HG03521 (cell line): ENCODE data around the gene GUCY1A2.
"Not testable (repeated sequence)": the region's sequence is repeated elsewhere in the genome, so short reads cannot be mapped to it uniquely, and the experiment has no call there.

ENCODE experiments used
- ATAC-seq: cut with Tn5 transposase; IDR thresholded peaks from one replicate; pipeline ENCODE4 v1.9.1; 2021; ENCODE audit warnings: mild to moderate bottlenecking, moderate library complexity; ENCODE audit not compliant: unreplicated experiment

Gene GUCY1A2

GRCh38 chr11:106852779-106853178 is 165.5 kb downstream of the GUCY1A2 start:
- no peak for ATAC-seq

DNA sequence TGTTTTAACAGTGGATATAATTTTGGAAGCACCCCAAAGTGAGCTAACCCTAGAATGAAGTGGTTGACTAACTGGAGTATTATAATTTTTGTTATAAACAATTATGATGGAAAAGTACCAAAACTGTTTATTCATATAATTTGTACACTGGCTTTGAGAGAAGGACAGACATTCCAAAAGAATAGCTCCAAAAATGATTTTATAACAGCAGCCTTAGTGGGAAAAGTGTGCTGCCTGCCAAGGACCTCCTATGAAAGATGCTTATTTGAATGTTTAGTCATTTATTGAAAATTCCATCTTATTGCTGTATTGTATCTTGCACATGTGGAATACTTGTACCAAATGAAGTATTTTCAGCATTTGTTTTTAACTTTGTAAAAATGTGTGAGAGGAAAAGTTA is 169.8 kb downstream of the GUCY1A2 start:
- no peak for ATAC-seq

DNA sequence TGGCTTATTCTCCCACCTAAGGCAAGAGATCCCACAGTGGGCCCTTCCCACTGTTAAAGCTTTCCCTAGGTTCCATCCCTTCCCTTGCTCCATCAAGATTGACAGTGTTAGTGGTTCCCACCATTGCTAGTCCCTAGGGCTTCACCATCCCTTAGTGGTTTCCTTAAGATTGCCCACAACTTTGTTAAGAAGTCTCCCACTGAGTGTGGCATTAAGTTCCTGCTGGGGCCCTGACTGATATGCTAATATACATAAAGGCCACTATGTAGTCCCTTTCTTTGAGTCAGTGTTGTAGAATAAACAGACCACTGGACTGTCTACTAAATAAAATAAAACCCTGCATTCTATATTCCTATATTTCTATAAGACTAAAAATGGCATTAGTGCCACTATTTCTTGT is 176.1 kb downstream of the GUCY1A2 start:
- ATAC-seq = no peak

DNA sequence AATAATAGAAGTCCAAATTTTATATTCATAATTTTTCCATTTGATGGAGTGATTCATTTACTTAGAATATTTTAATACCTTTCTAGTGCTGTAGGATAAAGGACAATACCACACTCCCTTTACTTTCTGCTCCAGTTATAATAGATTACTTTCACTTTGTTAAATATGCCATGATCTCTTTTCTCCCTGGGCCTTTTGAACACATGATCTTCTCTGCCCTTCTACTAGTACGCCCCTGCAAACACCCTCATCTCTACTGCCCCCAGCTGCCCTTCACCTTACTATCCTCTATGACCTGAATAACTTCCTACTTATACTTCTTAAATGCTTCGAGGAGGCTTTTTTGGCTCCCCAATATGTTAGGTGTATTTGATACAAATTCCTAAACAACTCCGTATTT is 177.3 kb downstream of the GUCY1A2 start:
- ATAC-seq = no peak

DNA sequence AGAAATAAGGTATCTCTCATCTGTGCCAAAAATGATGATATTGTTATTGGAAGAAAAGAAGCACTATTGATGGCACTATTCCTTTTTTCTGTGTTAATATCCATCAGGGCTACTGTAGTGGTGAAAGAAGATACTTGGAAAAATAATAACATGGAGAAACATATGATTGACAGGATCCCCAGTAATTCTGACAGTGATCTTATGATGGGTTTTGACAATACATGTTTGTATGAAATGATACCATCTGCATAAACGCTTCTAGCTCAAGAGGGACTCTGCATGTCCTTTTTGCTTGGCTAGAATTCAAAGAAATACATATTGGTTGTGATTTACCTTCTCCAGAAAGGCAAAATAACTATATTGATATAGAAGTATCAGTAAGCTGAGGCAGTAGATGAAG is 178.1 kb downstream of the GUCY1A2 start:
- ATAC-seq = no peak

GRCh38 chr11:106834567-106834966 is 183.7 kb downstream of the GUCY1A2 start:
- ATAC-seq = no peak

- no peak for ATAC-seq
Measured at GRCh38 chr11:106828976-106829375, 189.3 kb downstream of the GUCY1A2 start.

- ATAC-seq = no peak
Measured at GRCh38 chr11:106828576-106828975, 189.7 kb downstream of the GUCY1A2 start.

DNA sequence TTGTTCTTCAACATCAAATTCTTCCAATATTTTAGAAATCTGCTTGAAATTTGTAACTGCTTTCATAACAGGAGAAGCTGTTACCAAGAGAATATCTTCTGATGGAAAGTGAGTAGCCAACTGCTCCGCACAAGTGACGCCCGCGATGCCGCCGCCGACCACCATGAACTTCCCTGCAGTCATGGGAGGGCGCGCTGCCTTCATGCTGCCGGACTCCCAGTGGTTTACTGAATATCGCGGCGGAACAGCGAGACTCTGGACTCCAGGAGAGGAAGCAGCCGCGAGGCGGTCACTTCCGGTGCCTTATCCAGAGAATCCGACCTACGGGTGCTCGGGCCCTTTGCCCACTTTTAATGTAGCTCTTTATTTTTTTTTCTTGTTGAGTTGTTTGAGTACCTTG is 190.6 kb downstream of the GUCY1A2 start:
- no peak for ATAC-seq

- ATAC-seq = not testable (repeated sequence)
Measured at GRCh38 chr11:106826558-106826957, 191.7 kb downstream of the GUCY1A2 start.

DNA sequence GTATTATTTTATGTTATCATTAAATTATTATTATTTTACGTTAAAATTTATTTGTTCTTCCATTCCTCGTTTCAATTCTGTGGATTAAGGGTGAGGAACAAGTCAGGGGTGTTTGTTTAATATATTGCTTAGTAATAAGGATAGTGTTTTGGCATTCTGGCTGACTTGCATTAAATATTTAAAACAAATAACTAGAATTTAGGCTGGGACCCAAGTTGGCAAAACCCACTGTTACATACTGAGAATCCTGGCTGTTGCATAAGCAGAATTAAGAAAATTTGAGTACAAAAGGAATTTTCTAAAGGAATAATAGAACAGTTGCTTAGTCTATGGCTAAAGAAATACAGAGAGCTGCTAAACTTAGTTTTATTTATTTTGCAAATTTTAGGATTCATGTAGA is 196.4 kb downstream of the GUCY1A2 start:
- no peak for ATAC-seq

DNA sequence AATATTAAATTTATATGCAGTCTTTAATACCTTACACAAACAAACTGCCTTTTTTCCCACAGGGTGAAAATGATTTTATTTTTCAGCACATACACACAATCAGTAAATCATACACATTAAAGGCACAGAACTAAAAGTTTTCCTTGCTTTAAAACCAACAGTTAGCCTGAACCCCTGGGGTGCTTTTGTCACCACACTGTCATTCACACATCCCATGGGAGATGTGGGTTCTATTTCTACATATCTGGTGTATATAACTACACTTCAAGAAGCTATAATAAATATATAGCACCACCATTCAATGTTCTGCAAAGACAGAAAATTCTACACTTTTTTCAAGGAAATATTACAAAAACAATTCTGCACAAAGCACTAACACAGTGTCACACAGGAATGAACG is 197.0 kb downstream of the GUCY1A2 start:
- no peak for ATAC-seq

GRCh38 chr11:106818443-106818842 is 199.8 kb downstream of the GUCY1A2 start:
- ATAC-seq = no peak

GRCh38 chr11:106815209-106815608 is 203.1 kb downstream of the GUCY1A2 start:
- ATAC-seq = no peak

DNA sequence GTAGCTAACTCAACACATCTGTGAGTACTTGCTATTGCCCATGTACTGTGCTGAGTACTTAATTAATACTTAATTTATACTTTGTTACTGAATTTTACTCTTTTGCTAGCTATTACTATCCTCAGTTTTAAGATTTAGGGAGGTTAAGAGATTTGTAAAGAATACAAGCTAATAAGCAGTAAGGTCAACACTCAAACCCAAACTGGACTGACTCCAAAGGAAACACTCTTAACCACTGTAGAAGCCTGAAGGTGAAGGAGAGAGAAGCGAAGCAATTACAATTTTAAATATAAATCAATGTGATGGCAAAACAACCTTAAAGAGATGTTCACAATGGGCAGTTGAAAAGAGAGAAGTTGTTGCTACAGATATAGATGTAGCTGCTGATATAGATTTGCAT is 204.5 kb downstream of the GUCY1A2 start:
- ATAC-seq = no peak

DNA sequence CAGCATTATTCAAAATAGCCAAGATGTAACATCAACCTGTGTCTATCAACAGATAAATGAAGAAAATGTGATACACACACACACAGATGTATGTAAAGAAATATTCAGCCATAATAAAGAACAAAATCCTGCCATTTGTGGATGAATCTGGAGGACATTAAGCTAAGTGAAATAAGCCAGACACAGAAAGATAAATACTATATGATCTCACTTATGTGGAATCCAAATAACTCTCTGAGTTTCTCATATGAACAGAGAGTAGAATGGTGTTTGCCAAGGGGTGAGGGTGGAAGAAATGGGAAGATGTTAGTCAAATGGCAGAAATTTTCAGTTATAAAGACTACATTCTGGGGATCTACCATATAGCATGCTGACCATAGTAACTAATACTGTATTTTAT is 224.2 kb downstream of the GUCY1A2 start:
- no peak for ATAC-seq

GRCh38 chr11:106789406-106789805 is 228.9 kb downstream of the GUCY1A2 start:
- no peak for ATAC-seq

DNA sequence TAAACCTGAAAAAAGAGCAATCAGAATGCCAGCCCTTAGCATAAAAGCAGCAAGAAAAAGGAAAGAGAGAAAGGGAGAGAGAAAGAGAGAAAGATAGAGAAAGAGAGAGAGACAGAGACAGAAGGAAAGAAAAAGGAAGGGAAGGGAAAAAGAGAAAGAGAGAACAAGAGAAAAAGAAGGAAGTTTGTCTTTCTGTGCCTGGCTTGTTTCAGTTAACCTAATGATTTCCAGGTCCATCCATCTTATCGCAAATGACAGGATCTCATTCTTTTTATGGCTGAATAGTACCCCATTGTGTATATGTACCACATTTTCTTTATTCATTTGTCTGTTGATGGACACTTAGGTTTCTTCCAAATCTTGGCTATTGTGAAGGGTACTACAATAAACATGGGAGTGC is 230.8 kb downstream of the GUCY1A2 start:
- ATAC-seq = no peak

- no peak for ATAC-seq
Measured at GRCh38 chr11:106785913-106786650, 232.2 kb downstream of the GUCY1A2 start.

- ATAC-seq = not testable (repeated sequence)
Measured at GRCh38 chr11:106777302-106777701, 241.0 kb downstream of the GUCY1A2 start.

- ATAC-seq = no peak
Measured at GRCh38 chr11:106770489-106771085, 247.7 kb downstream of the GUCY1A2 start.

GRCh38 chr11:106765469-106766258 is 252.6 kb downstream of the GUCY1A2 start:
- ATAC-seq = no peak
